HCT116 (cell line): ENCODE data around the gene LAMC3. TPM values are rescaled to one million over a fixed set of nuclear protein-coding genes. Genes with fewer than 3 reads are reported as not detected.

Source experiments
- ATAC-seq: fragments of 200-7000 bp; cut with Tn5 transposase; 2 replicates; pipeline ENCODE4 v1.9.1; 2020; ENCODE audit warnings: mild to moderate bottlenecking, moderate library complexity
- BruUV-seq: library from RNA; stranded (reverse); fragments of 400-500 nt; replicated peaks from 2 replicates; lab custom pipeline; 2021; lab: Mats Ljungman, UMichigan
- CTCF ChIA-PET: fragments of 300-600 bp; sonication (Branson Sonifier 250); formaldehyde crosslinking; loops from one replicate; lab custom pipeline; 2021; ENCODE audit warnings: antibody characterized with exemption; lab: Charles Lee
- POLR2A ChIA-PET: fragments of 300-600, 350-600 bp; sonication (Branson Sonifier 250); formaldehyde crosslinking; loops from one replicate; lab custom pipeline; 2021; ENCODE audit warnings: antibody characterized with exemption; lab: Charles Lee
- RAD21 ChIA-PET, 2 experiments: fragments of 300-600 bp; sonication (Branson Sonifier 250); formaldehyde crosslinking; loops; one replicate each; lab custom pipeline; 2023; ENCODE audit warnings: low total read pairs in 2 of 2; ENCODE audit not compliant: uncharacterized antibody in 2 of 2, unreplicated experiment in 2 of 2, low non-redundant PET in 1 of 2; lab: Charles Lee
- DNase-seq: peaks from one replicate; pipeline ENCODE4 v3.0.0-alpha.2; 2010; ENCODE audit warnings: low read depth, low spot score
- H2AFZ ChIP-seq: fragments of 200-600 bp; shearing (Covaris generic), sonication (generic); 2 replicates; pipeline ENCODE4 v1.6.1; 2017; ENCODE audit warnings: low read depth, mixed run types, mixed read lengths, antibody characterized with exemption, low read length; ENCODE audit not compliant: poor library complexity, severe bottlenecking
- H3K27ac ChIP-seq: 2 replicates; pipeline ENCODE4 v1.5.1; 2012; ENCODE audit warnings: low read depth, low read length
- H3K27me3 ChIP-seq: fragments of 200-600 bp; sonication (generic); 2 replicates; pipeline ENCODE4 v1.6.1; 2016; ENCODE audit warnings: mixed run types, low read length, mixed read lengths; ENCODE audit not compliant: insufficient read depth
- H3K36me3 ChIP-seq, 2 experiments: fragments of 200-500 bp in 1 of 2; fragments of 200-600 bp in 1 of 2; sonication (Bioruptor generic) in 1 of 2; sonication (generic) in 1 of 2; 2 replicates each; pipeline versions ENCODE4 v1.5.1 to v1.6.1; 2014 to 2016; ENCODE audit warnings: low read length in 2 of 2, inconsistent platforms in 1 of 2, mixed read lengths in 1 of 2, mixed run types in 1 of 2; ENCODE audit not compliant: insufficient read depth in 2 of 2, control insufficient read depth in 1 of 2
- H3K4me1 ChIP-seq, 2 experiments: fragments of 200-600 bp in 1 of 2; sonication (generic) in 1 of 2; 2 replicates each; pipeline versions ENCODE4 v1.5.1 to v1.6.1; 2012 to 2017; ENCODE audit warnings: low read length in 2 of 2, inconsistent platforms in 1 of 2, mild to moderate bottlenecking in 1 of 2, mixed read lengths in 1 of 2, mixed run types in 1 of 2, moderate library complexity in 1 of 2; ENCODE audit not compliant: insufficient read depth in 2 of 2, control insufficient read depth in 1 of 2
- H3K4me2 ChIP-seq: fragments of 200-600 bp; sonication (generic); 2 replicates; pipeline ENCODE4 v1.6.1; 2017; ENCODE audit warnings: mixed run types, low read length, mixed read lengths
- H3K4me3 ChIP-seq, 2 experiments: fragments of 200-600 bp in 1 of 2; sonication (generic) in 1 of 2; replicated peaks in 1 of 2; 2 replicates each; pipeline ENCODE4 v1.5.1; 2011 to 2016; ENCODE audit warnings: low read length in 2 of 2, control low read depth in 1 of 2, low read depth in 1 of 2, mild to moderate bottlenecking in 1 of 2, mixed read lengths in 1 of 2, mixed run types in 1 of 2
- H3K79me2 ChIP-seq: fragments of 200-600 bp; sonication (generic); 2 replicates; pipeline ENCODE4 v1.6.1; 2017; ENCODE audit warnings: mild to moderate bottlenecking, mixed run types, low read length, moderate library complexity, mixed read lengths; ENCODE audit not compliant: insufficient read depth
- H3K9ac ChIP-seq: fragments of 200-600 bp; sonication (generic); 2 replicates; pipeline ENCODE4 v1.6.1; 2016; ENCODE audit warnings: low read length, mixed read lengths
- H3K9me2 ChIP-seq: fragments of 200-600 bp; sonication (generic), shearing (Covaris generic); 2 replicates; pipeline ENCODE4 v1.6.1; 2017; ENCODE audit warnings: mixed run types, mild to moderate bottlenecking, moderate library complexity; ENCODE audit not compliant: insufficient read depth
- H3K9me3 ChIP-seq, 2 experiments: fragments of 200-500 bp in 1 of 2; fragments of 200-600 bp in 1 of 2; sonication (Bioruptor generic) in 1 of 2; sonication (generic) in 1 of 2; 2 replicates each; pipeline ENCODE4 v1.6.1; 2014 to 2017; ENCODE audit warnings: low read length in 2 of 2, mixed read lengths in 2 of 2, inconsistent platforms in 1 of 2, low read depth in 1 of 2, mild to moderate bottlenecking in 1 of 2, mixed run types in 1 of 2, moderate library complexity in 1 of 2; ENCODE audit not compliant: control insufficient read depth in 1 of 2, insufficient read depth in 1 of 2
- H4K20me1 ChIP-seq: fragments of 200-600 bp; sonication (generic), shearing (Covaris generic); 2 replicates; pipeline ENCODE4 v1.6.1; 2017; ENCODE audit warnings: mixed run types, mild to moderate bottlenecking, moderate library complexity; ENCODE audit not compliant: insufficient read depth
- CBX3 ChIP-seq: IDR thresholded peaks from 2 replicates; pipeline ENCODE4 v1.6.1; 2012; ENCODE audit warnings: low read depth
- CEBPB ChIP-seq: IDR thresholded peaks from 2 replicates; pipeline ENCODE4 v1.6.1; 2012; ENCODE audit warnings: low read depth
- CTCF ChIP-seq, 3 experiments: fragments of 200-600 bp in 1 of 3; sonication (generic) in 1 of 3; IDR thresholded peaks in 2 of 3; conservative IDR thresholded peaks in 1 of 3; 2 replicates each; pipeline ENCODE4 v1.5.1; 2012 to 2017; ENCODE audit warnings: low read depth in 2 of 3, low read length in 2 of 3, antibody characterized with exemption in 1 of 3, borderline replicate concordance in 1 of 3, control low read depth in 1 of 3, mild to moderate bottlenecking in 1 of 3, mixed read lengths in 1 of 3, mixed run types in 1 of 3, moderate library complexity in 1 of 3; ENCODE audit not compliant: insufficient read depth in 1 of 3
- EGR1 ChIP-seq: IDR thresholded peaks from 2 replicates; pipeline ENCODE4 v1.6.1; 2012; ENCODE audit warnings: low read depth
- YY1 ChIP-seq: IDR thresholded peaks from 2 replicates; pipeline ENCODE4 v1.6.1; 2011; ENCODE audit warnings: low read length, low read depth, moderate library complexity, mild to moderate bottlenecking; ENCODE audit not compliant: insufficient replicate concordance; ENCODE audit errors: extremely low read depth
- ZFX ChIP-seq: fragments of 450-650 bp; IDR thresholded peaks from 2 replicates; pipeline ENCODE4 v1.6.1; 2017
- intact Hi-C: fragments of 100-400 bp; cut with micrococcal nuclease; formaldehyde crosslinking; loops from 2 replicates; pipeline ENCODE4 v1.10.0; 2022
- total RNA-seq: library from RNA; stranded (reverse); gene quantifications from one replicate; pipeline ENCODE4 v1.2.1, GENCODE V29; 2021; ENCODE audit not compliant: unreplicated experiment
- TF ChIP-seq, protein P1 (sequence below): IDR thresholded peaks from 2 replicates; pipeline ENCODE4 v1.6.1; 2012

Gene LAMC3
- total RNA-seq, 1 experiment from 2014 or later = 7.7 TPM

DNA sequence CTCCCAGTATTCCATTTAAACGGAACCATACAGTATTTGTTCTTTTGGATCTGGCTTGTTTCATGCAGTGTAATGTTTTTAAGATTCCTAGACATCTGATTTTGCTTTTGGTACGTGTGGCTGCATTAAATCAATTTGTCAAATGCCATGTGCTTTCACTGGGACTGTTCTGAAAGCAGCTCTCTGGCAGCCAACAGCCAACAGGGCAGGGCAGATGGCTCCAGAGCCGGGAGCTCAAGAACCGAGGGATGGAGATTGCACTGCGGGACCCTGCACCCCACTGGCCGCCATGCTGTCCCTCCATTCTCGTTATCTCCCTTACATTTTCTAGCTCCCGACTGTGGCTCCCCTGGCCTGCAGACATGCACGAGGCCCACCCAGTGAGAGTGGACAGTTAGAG is 54.0 kb downstream of the LAMC3 start:
- H3K79me2 ChIP-seq = no peaks in the 10 kb centered on the region
- DNase-seq (no peak), ATAC-seq (no peak)
- no peak overlapping the region for H3K4me3 ChIP-seq
- no peaks in the 10 kb centered on the region for H3K4me1 ChIP-seq
- no peaks in the 10 kb centered on the region for H3K27me3 ChIP-seq
- H3K27ac ChIP-seq = no peak overlapping the region
- no peak overlapping the region for H3K9ac ChIP-seq
- RAD21 ChIA-PET = no interaction called here
- no peaks in the 10 kb centered on the region for H4K20me1 ChIP-seq
- TF ChIP-seq EGR1 (no peak), YY1 (no peak)
- intact Hi-C loops = no loop called here
- H3K36me3 ChIP-seq = no peaks in the 10 kb centered on the region
- H3K9me3 ChIP-seq = no peaks in the 10 kb centered on the region
- H3K9me2 ChIP-seq = no peaks in the 10 kb centered on the region
- H3K4me2 ChIP-seq = no peak overlapping the region
- no TSS peak for BruUV-seq
- H2AFZ ChIP-seq = no peak overlapping the region
- POLR2A ChIA-PET = no interaction called here
- CTCF ChIA-PET = interaction anchor here (1.1 kb wide), 1 partner anchor 16 kb away, joined by 4 read pairs; no protein-coding TSS in a partner anchor

DNA sequence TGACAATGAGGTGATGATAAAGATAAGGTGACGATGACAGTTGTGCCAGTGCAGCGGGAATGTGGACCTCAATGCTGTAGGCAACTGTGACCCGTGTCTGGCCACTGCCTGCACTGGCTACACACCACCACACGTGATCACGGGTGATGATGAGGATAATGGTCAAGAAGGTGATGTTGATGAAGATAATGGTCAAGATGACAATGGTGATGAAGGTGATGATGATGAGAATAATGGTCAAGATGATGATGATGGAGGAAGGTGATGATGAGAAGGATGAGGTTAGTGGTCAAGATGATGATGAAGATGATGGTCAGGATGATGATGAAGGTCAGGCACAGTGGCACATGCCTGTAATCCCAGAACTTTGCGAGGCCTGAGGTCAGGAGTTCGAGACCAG is 56.6 kb downstream of the LAMC3 start:
- H3K4me3 ChIP-seq = no peak overlapping the region

More for the DNA sequence above, 56.6 kb downstream of the LAMC3 start:
- ATAC-seq (no peak), DNase-seq (no peak)
- H3K9me3 ChIP-seq = no peaks in the 10 kb centered on the region
- POLR2A ChIA-PET = no interaction called here
- CTCF ChIA-PET = no interaction called here
- no peak overlapping the region for H3K4me2 ChIP-seq
- H3K79me2 ChIP-seq = no peaks in the 10 kb centered on the region
- no peaks in the 10 kb centered on the region for H4K20me1 ChIP-seq
- no peaks in the 10 kb centered on the region for H3K27me3 ChIP-seq
- no TSS peak for BruUV-seq
- H3K36me3 ChIP-seq = no peaks in the 10 kb centered on the region
- intact Hi-C loops = no loop called here
- TF ChIP-seq ZFX (no peak), CTCF (IDR thresholded peaks at IDR 0.05 in 2 of 3, conservative IDR thresholded peaks at IDR 0.05 in 1 of 3; ENCODE audit: borderline replicate concordance in 1 of 3, insufficient read depth in 1 of 3, low read depth in 2 of 3, low read length in 2 of 3) (no peak), CEBPB (no peak), CBX3 (no peak)
- TF ChIP-seq, protein P1, sequence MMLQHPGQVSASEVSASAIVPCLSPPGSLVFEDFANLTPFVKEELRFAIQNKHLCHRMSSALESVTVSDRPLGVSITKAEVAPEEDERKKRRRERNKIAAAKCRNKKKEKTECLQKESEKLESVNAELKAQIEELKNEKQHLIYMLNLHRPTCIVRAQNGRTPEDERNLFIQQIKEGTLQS = no peak
- H3K4me1 ChIP-seq = no peaks in the 10 kb centered on the region
- H2AFZ ChIP-seq = no peak overlapping the region
- no peak overlapping the region for H3K9ac ChIP-seq
- H3K9me2 ChIP-seq = no peaks in the 10 kb centered on the region
- H3K27ac ChIP-seq = no peak overlapping the region
- RAD21 ChIA-PET = no interaction called here
